H9 (cell line): Measurements from ENCODE around the gene LRFN2. TPM values are rescaled to one million over a fixed set of nuclear protein-coding genes. Genes with fewer than 3 reads are reported as not detected.

ENCODE experiments used
- DNase-seq: peaks from one replicate; pipeline ENCODE4 v3.0.0-alpha.2; 2017
- H2AFZ ChIP-seq: one replicate; pipeline ENCODE4 v1.6.1; 2013; ENCODE audit warnings: mild to moderate bottlenecking, low read length, control low read depth, moderate library complexity
- H2AK5ac ChIP-seq: 2 replicates; pipeline ENCODE4 v1.6.1; 2013; ENCODE audit warnings: low read length, control low read depth, mixed read lengths; ENCODE audit not compliant: insufficient read length
- H2BK120ac ChIP-seq: one replicate; pipeline ENCODE4 v1.6.1; 2013; ENCODE audit warnings: low read depth, mild to moderate bottlenecking, low read length, control low read depth, inconsistent platforms; ENCODE audit not compliant: poor library complexity, severe bottlenecking
- H2BK12ac ChIP-seq: 2 replicates; pipeline ENCODE4 v1.6.1; 2013; ENCODE audit warnings: low read length, control low read depth, mixed read lengths, low read depth; ENCODE audit not compliant: insufficient read length
- H2BK15ac ChIP-seq: 2 replicates; pipeline ENCODE4 v1.6.1; 2013; ENCODE audit warnings: low read depth, low read length, control low read depth
- H2BK20ac ChIP-seq: one replicate; pipeline ENCODE4 v1.6.1; 2013; ENCODE audit warnings: low read depth, mild to moderate bottlenecking, low read length, control low read depth, inconsistent platforms; ENCODE audit not compliant: poor library complexity, severe bottlenecking
- H2BK5ac ChIP-seq: 2 replicates; pipeline ENCODE4 v1.6.1; 2013; ENCODE audit warnings: low read length, control low read depth, mixed read lengths; ENCODE audit not compliant: insufficient read length
- H3K14ac ChIP-seq: 2 replicates; pipeline ENCODE4 v1.6.1; 2013; ENCODE audit warnings: low read length, control low read depth; ENCODE audit not compliant: insufficient read depth
- H3K18ac ChIP-seq: 2 replicates; pipeline ENCODE4 v1.6.1; 2013; ENCODE audit warnings: low read depth, mild to moderate bottlenecking, mixed read lengths, low read length, control low read depth; ENCODE audit not compliant: insufficient read length
- H3K23ac ChIP-seq: 2 replicates; pipeline ENCODE4 v1.6.1; 2013; ENCODE audit warnings: low read length, control low read depth, mixed read lengths, low read depth; ENCODE audit not compliant: insufficient read length
- H3K23me2 ChIP-seq: 2 replicates; pipeline ENCODE4 v1.6.1; 2013; ENCODE audit warnings: low read depth, mild to moderate bottlenecking, mixed read lengths, low read length, control low read depth; ENCODE audit not compliant: insufficient read length, poor library complexity, severe bottlenecking
- H3K27ac ChIP-seq: 2 replicates; pipeline ENCODE4 v1.5.1; 2013; ENCODE audit warnings: low read length, control low read depth, mixed read lengths, low read depth; ENCODE audit not compliant: insufficient read length
- H3K27me3 ChIP-seq: 2 replicates; pipeline ENCODE4 v1.6.1; 2013; ENCODE audit warnings: low read length, control low read depth, inconsistent platforms; ENCODE audit not compliant: insufficient read depth
- H3K4ac ChIP-seq: 2 replicates; pipeline ENCODE4 v1.6.1; 2013; ENCODE audit warnings: low read depth, mild to moderate bottlenecking, control low read depth, inconsistent platforms, low read length, moderate library complexity
- H3K4me1 ChIP-seq: 2 replicates; pipeline ENCODE4 v1.6.1; 2013; ENCODE audit warnings: low read length, control low read depth, inconsistent platforms; ENCODE audit not compliant: insufficient read depth
- H3K4me2 ChIP-seq: 2 replicates; pipeline ENCODE4 v1.6.1; 2013; ENCODE audit warnings: low read length, control low read depth, mixed read lengths; ENCODE audit not compliant: insufficient read length, insufficient read depth
- H3K56ac ChIP-seq: 2 replicates; pipeline ENCODE4 v1.6.1; 2013; ENCODE audit warnings: low read depth, mild to moderate bottlenecking, mixed read lengths, low read length, control low read depth; ENCODE audit not compliant: insufficient read length
- H3K79me1 ChIP-seq: 2 replicates; pipeline ENCODE4 v1.6.1; 2013; ENCODE audit warnings: low read depth, mild to moderate bottlenecking, moderate library complexity, low read length, control low read depth, inconsistent platforms; ENCODE audit not compliant: insufficient read depth, poor library complexity, severe bottlenecking
- H3K79me2 ChIP-seq: 2 replicates; pipeline ENCODE4 v1.6.1; 2013; ENCODE audit warnings: low read length, control low read depth, inconsistent platforms; ENCODE audit not compliant: insufficient read depth
- H3K9ac ChIP-seq: 2 replicates; pipeline ENCODE4 v1.6.1; 2013; ENCODE audit warnings: low read length, control low read depth, mixed read lengths; ENCODE audit not compliant: insufficient read length; ENCODE audit errors: extremely low read depth
- H3K9me3 ChIP-seq: one replicate; pipeline ENCODE4 v1.6.1; 2013; ENCODE audit warnings: low read depth, low read length, inconsistent platforms; ENCODE audit not compliant: control insufficient read depth
- H3T11ph ChIP-seq: one replicate; pipeline ENCODE4 v1.6.1; 2013; ENCODE audit warnings: mild to moderate bottlenecking, low read length, control low read depth, inconsistent platforms
- H4K20me1 ChIP-seq: one replicate; pipeline ENCODE4 v1.6.1; 2013; ENCODE audit not compliant: control insufficient read depth, insufficient read length, insufficient read depth
- H4K5ac ChIP-seq: 2 replicates; pipeline ENCODE4 v1.6.1; 2013; ENCODE audit warnings: low read depth, mild to moderate bottlenecking, mixed read lengths, low read length, control low read depth; ENCODE audit not compliant: insufficient read length
- H4K8ac ChIP-seq: replicated peaks from 2 replicates; pipeline ENCODE4 v1.6.1; 2013; ENCODE audit warnings: low read length, control low read depth, mixed read lengths, low read depth; ENCODE audit not compliant: insufficient read length
- H4K91ac ChIP-seq: 2 replicates; pipeline ENCODE4 v1.6.1; 2013; ENCODE audit warnings: low read depth, mild to moderate bottlenecking, moderate library complexity, mixed read lengths, low read length, control low read depth; ENCODE audit not compliant: insufficient read length
- H3K27ac Mint-ChIP-seq, 3 experiments: 2 replicates in 2 of 3; 3 replicates in 1 of 3; pipeline ENCODE4 v1.8.0; 2020 to 2021; ENCODE audit warnings: mixed read lengths in 3 of 3, mild to moderate bottlenecking in 1 of 3, moderate library complexity in 1 of 3
- H3K27me3 Mint-ChIP-seq: 2 replicates; pipeline ENCODE4 v1.8.0; 2021; ENCODE audit warnings: low read depth, mild to moderate bottlenecking, moderate library complexity, mixed read lengths
- H3K36me3 Mint-ChIP-seq, 3 experiments: 2 replicates in 2 of 3; 3 replicates in 1 of 3; pipeline ENCODE4 v1.8.0; 2020 to 2021; ENCODE audit warnings: low read depth in 3 of 3, mixed read lengths in 3 of 3; ENCODE audit not compliant: insufficient read depth in 1 of 3
- H3K4me1 Mint-ChIP-seq, 2 experiments: 2 replicates each; pipeline ENCODE4 v1.8.0; 2020; ENCODE audit warnings: mixed read lengths in 2 of 2
- H3K4me3 Mint-ChIP-seq, 2 experiments: 2 replicates in 1 of 2; 3 replicates in 1 of 2; pipeline ENCODE4 v1.8.0; 2020 to 2021; ENCODE audit warnings: mild to moderate bottlenecking in 2 of 2, mixed read lengths in 2 of 2, moderate library complexity in 1 of 2
- H3K9me3 Mint-ChIP-seq, 2 experiments: 2 replicates in 1 of 2; 3 replicates in 1 of 2; pipeline ENCODE4 v1.8.0; 2020; ENCODE audit warnings: mild to moderate bottlenecking in 2 of 2, mixed read lengths in 2 of 2, moderate library complexity in 1 of 2
- WGBS: extraction: QIAGEN DNeasy Blood & Tissue Kit; methylation state at CpG from one replicate; pipeline ENCODE4 v1.1.7; 2013; ENCODE audit warnings: missing lambda C conversion rate, low lambda C conversion rate, mixed read lengths; ENCODE audit not compliant: insufficient read length; ENCODE audit errors: extremely low coverage; 5-methylcytosine and 5-hydroxymethylcytosine counted together
- total RNA-seq: library from RNA; stranded (reverse); gene quantifications from 2 replicates; pipeline ENCODE4 v1.2.1, GENCODE V29; 2021
- TF ChIP-seq, protein P1 (sequence below): fragments of 200-600 bp; sonication (generic); conservative IDR thresholded peaks from 3 replicates; pipeline ENCODE4 v1.8.0; 2021; ENCODE audit warnings: antibody characterized with exemption, mild to moderate bottlenecking

Gene LRFN2
- total RNA-seq, 1 experiment from 2014 or later = 0.11 TPM

DNA sequence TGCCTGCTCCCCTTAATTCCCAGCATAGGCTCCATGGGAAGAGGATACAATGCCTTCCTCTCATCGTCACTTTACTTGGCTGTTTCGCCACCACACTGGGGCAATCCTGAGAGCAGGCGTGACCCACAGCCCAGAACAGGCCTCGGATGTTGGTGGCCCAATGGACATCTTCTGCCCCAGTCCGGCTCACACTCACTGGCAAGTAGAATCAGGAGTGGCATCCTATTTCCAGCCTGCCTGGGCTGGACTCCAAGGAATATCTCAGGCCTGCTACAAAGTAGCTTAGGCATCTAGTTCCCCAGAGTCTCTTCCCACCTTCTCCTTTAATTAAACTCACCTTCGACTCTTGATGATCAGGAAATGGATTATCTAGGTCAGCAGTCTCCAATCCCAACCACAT is 110.5 kb downstream of the LRFN2 start:
- Histone ChIP-seq H4K8ac (no peak overlapping the region), H3K56ac (no peak overlapping the region), H2BK15ac (no peak overlapping the region), H3K4me1 (peaks cover 4% of the 10 kb centered on the region; the same call in 1 of the 2 replicates), H4K5ac (no peak overlapping the region), H3K14ac (no peak overlapping the region), H2BK20ac (no peak overlapping the region), H2AFZ (no peak overlapping the region), H3K9me3 (no peaks in the 10 kb centered on the region), H3K18ac (no peak overlapping the region), H3K23ac (no peak overlapping the region), H3K4me2 (no peak overlapping the region), H3K27ac (no peak overlapping the region), H3T11ph (no peak overlapping the region), H2BK12ac (no peak overlapping the region), H2BK5ac (no peak overlapping the region), H2AK5ac (no peak overlapping the region), H4K20me1 (no peaks in the 10 kb centered on the region), H4K91ac (no peak overlapping the region), H2BK120ac (no peak overlapping the region), H3K4ac (no peak overlapping the region), H3K79me2 (no peaks in the 10 kb centered on the region), H3K27me3 (no peaks in the 10 kb centered on the region), H3K9ac (no peak overlapping the region), H3K79me1 (no peaks in the 10 kb centered on the region), H3K23me2 (no peaks in the 10 kb centered on the region)
- Mint-ChIP-seq H3K4me1 (peaks cover 34 to 44% of the 10 kb centered on the region in 2 experiments), H3K4me3 (no peak overlapping the region), H3K36me3 (no peaks in the 10 kb centered on the region; a peak in 1 of 7 replicates), H3K27me3 (peaks cover 20% of the 10 kb centered on the region), H3K9me3 (no peaks in the 10 kb centered on the region; a peak in 1 of 5 replicates), H3K27ac (peak overlapping the region in 1 of 3 experiments; percentile 37; a peak in 1 of 7 replicates)
- WGBS = no CpG with 5 or more reads among the region's 6 CpGs
- TF ChIP-seq, protein P1, sequence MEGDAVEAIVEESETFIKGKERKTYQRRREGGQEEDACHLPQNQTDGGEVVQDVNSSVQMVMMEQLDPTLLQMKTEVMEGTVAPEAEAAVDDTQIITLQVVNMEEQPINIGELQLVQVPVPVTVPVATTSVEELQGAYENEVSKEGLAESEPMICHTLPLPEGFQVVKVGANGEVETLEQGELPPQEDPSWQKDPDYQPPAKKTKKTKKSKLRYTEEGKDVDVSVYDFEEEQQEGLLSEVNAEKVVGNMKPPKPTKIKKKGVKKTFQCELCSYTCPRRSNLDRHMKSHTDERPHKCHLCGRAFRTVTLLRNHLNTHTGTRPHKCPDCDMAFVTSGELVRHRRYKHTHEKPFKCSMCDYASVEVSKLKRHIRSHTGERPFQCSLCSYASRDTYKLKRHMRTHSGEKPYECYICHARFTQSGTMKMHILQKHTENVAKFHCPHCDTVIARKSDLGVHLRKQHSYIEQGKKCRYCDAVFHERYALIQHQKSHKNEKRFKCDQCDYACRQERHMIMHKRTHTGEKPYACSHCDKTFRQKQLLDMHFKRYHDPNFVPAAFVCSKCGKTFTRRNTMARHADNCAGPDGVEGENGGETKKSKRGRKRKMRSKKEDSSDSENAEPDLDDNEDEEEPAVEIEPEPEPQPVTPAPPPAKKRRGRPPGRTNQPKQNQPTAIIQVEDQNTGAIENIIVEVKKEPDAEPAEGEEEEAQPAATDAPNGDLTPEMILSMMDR = no peak
- no peak for DNase-seq
